OCI-LY7 (cell line): ENCODE data around the gene KMO. TPM values are rescaled to one million over a fixed set of nuclear protein-coding genes. Genes with fewer than 3 reads are reported as not detected.

Experiments used
- BruUV-seq: library from RNA; stranded (reverse); fragments of 400-500 nt; replicated peaks from 2 replicates; lab custom pipeline; 2021; lab: Mats Ljungman, UMichigan
- CTCF ChIA-PET: fragments of 300-600 bp; sonication (Branson Sonifier 250); formaldehyde crosslinking; loops from one replicate; lab custom pipeline; 2022; ENCODE audit warnings: antibody characterized with exemption; ENCODE audit not compliant: unreplicated experiment; lab: Charles Lee
- POLR2A ChIA-PET: fragments of 300-600 bp; sonication (Branson Sonifier 250); formaldehyde crosslinking; loops from one replicate; lab custom pipeline; 2022; ENCODE audit warnings: antibody characterized with exemption; lab: Charles Lee
- DNase-seq: peaks from one replicate; pipeline ENCODE4 v3.0.0-alpha.2; 2015; ENCODE audit warnings: low spot score
- H2AFZ ChIP-seq: fragments of 200-600 bp; sonication (generic), shearing (Covaris generic); 2 replicates; pipeline ENCODE4 v1.6.1; 2014; ENCODE audit warnings: mild to moderate bottlenecking, antibody characterized with exemption, low read length, moderate library complexity
- H3K27ac ChIP-seq: fragments of 200-600 bp; sonication (generic); 2 replicates; pipeline ENCODE4 v1.5.1; 2014; ENCODE audit warnings: mixed run types, low read depth, mild to moderate bottlenecking, moderate library complexity, low read length, inconsistent platforms; ENCODE audit not compliant: poor library complexity, severe bottlenecking
- H3K36me3 ChIP-seq: fragments of 200-600 bp; sonication (generic); 2 replicates; pipeline ENCODE4 v1.6.1; 2014; ENCODE audit warnings: mild to moderate bottlenecking, antibody characterized with exemption, low read length, moderate library complexity, mixed read lengths; ENCODE audit not compliant: insufficient read depth
- H3K4me1 ChIP-seq: fragments of 200-600 bp; sonication (generic); 2 replicates; pipeline ENCODE4 v1.5.1; 2014; ENCODE audit warnings: mild to moderate bottlenecking, low read length; ENCODE audit not compliant: insufficient read depth, poor library complexity, severe bottlenecking
- H3K4me2 ChIP-seq: fragments of 200-600 bp; sonication (generic); 2 replicates; pipeline ENCODE4 v1.6.1; 2014; ENCODE audit warnings: mild to moderate bottlenecking, low read length
- H3K4me3 ChIP-seq: fragments of 200-600 bp; sonication (generic); 2 replicates; pipeline ENCODE4 v1.5.1; 2014; ENCODE audit warnings: mild to moderate bottlenecking, low read depth, low read length; ENCODE audit not compliant: poor library complexity, severe bottlenecking
- H3K79me2 ChIP-seq: fragments of 200-600 bp; sonication (generic); 2 replicates; pipeline ENCODE4 v1.6.1; 2016; ENCODE audit warnings: low read depth, mild to moderate bottlenecking, low read length, moderate library complexity, mixed read lengths; ENCODE audit not compliant: insufficient read depth
- H3K9me2 ChIP-seq: fragments of 200-600 bp; sonication (generic); 2 replicates; pipeline ENCODE4 v1.6.1; 2016; ENCODE audit warnings: mild to moderate bottlenecking, low read length, mixed read lengths; ENCODE audit not compliant: insufficient read depth
- H3K9me3 ChIP-seq: fragments of 200-600 bp; sonication (generic); 2 replicates; pipeline ENCODE4 v1.6.1; 2014; ENCODE audit warnings: mild to moderate bottlenecking, mixed run types, low read length, mixed read lengths
- H4K20me1 ChIP-seq: fragments of 200-600 bp; sonication (generic); 2 replicates; pipeline ENCODE4 v1.6.1; 2014; ENCODE audit warnings: mild to moderate bottlenecking, antibody characterized with exemption, low read length, moderate library complexity, mixed read lengths; ENCODE audit not compliant: insufficient read depth
- EZH2phosphoT487 ChIP-seq: fragments of 200-600 bp; sonication (generic); IDR thresholded peaks from 2 replicates; pipeline ENCODE4 v1.6.1; 2018; ENCODE audit warnings: low read depth, borderline replicate concordance, mild to moderate bottlenecking, mixed run types, antibody characterized with exemption, low read length, moderate library complexity, mixed read lengths
- intact Hi-C: fragments of 100-400 bp; cut with micrococcal nuclease; formaldehyde crosslinking; loops from one replicate; pipeline ENCODE4 v1.10.0; 2022; ENCODE audit not compliant: unreplicated experiment
- total RNA-seq, 2 experiments: library from RNA; depleted of rRNA in 1 of 2; stranded (reverse); fragments of >200 nt in 1 of 2; shearing (Covaris generic) in 1 of 2; gene quantifications; 2 replicates each; pipeline ENCODE4 v1.2.3, GENCODE V29; 2014 to 2022
- TF ChIP-seq, protein P1 (sequence below): fragments of 200-600 bp; sonication (generic); conservative IDR thresholded peaks from 2 replicates; pipeline ENCODE4 v1.5.1; 2014; ENCODE audit warnings: mild to moderate bottlenecking, antibody characterized with exemption, low read length, moderate library complexity, mixed read lengths

The KMO gene
- total RNA-seq, 2 experiments from 2014 or later = 3.2 to 14.2 TPM

DNA sequence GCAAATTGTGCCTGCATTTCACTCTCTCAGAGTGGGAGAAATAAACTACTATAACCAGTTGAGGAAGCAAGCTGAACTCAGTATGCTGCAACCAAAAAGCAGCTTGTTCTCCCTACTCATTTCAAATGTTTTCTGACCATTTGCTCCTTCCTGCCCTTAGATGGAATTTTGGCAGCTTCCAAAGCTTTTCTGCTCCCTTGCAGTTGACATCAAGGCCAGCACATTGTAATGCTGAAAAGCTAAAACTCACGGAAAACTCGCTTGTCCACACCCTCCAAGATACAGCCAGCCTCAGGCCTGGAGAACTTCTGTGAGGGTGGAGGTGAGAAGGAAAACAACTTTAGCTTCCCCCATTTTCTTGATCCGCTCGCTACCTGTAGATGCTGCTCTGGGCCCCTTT lies 113.0 kb downstream of the KMO start:
- intact Hi-C loops = no loop called here
- H3K27ac ChIP-seq = no peak overlapping the region
- no peaks in the 10 kb centered on the region for H4K20me1 ChIP-seq
- no peaks in the 10 kb centered on the region for H3K9me2 ChIP-seq
- ChIA-PET CTCF (no interaction called here), POLR2A (interaction anchor here (0.9 to 1.5 kb wide), 2 partner anchors 9 to 55 kb away, joined by 3 to 4 read pairs; no protein-coding TSS in a partner anchor)
- no peaks in the 10 kb centered on the region for H3K79me2 ChIP-seq
- H3K9me3 ChIP-seq = no peaks in the 10 kb centered on the region
- H3K4me1 ChIP-seq = peaks cover 6% of the 10 kb centered on the region
- no peak overlapping the region for H3K4me3 ChIP-seq
- DNase-seq = no peak
- no peak overlapping the region for H3K4me2 ChIP-seq
- H2AFZ ChIP-seq = no peak overlapping the region
- no TSS peak for BruUV-seq
- TF ChIP-seq, protein P1, sequence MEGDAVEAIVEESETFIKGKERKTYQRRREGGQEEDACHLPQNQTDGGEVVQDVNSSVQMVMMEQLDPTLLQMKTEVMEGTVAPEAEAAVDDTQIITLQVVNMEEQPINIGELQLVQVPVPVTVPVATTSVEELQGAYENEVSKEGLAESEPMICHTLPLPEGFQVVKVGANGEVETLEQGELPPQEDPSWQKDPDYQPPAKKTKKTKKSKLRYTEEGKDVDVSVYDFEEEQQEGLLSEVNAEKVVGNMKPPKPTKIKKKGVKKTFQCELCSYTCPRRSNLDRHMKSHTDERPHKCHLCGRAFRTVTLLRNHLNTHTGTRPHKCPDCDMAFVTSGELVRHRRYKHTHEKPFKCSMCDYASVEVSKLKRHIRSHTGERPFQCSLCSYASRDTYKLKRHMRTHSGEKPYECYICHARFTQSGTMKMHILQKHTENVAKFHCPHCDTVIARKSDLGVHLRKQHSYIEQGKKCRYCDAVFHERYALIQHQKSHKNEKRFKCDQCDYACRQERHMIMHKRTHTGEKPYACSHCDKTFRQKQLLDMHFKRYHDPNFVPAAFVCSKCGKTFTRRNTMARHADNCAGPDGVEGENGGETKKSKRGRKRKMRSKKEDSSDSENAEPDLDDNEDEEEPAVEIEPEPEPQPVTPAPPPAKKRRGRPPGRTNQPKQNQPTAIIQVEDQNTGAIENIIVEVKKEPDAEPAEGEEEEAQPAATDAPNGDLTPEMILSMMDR = no peak
- TF ChIP-seq EZH2phosphoT487 = no peak
- H3K36me3 ChIP-seq = no peaks in the 10 kb centered on the region

Other genes starting within 250 kb of the KMO start
- not detected in 2 replicates for gene RGS7, start 175.2 kb upstream of the KMO start, total RNA-seq (2014; rRNA removed; shearing (Covaris generic))
- not detected in 2 replicates for gene RGS7, start 175.2 kb upstream of the KMO start, total RNA-seq (2022)
- gene FH, start 12.6 kb upstream of the KMO start, total RNA-seq (2014; rRNA removed; shearing (Covaris generic)) = 44.0 and 45.5 TPM in 2 replicates
- 72.1 and 74.6 TPM in 2 replicates for gene FH, start 12.6 kb upstream of the KMO start, total RNA-seq (2022)
- 19.2 and 22.6 TPM in 2 replicates for gene CHML, start 108.0 kb downstream of the KMO start, total RNA-seq (2014; rRNA removed; shearing (Covaris generic))
- gene CHML, start 108.0 kb downstream of the KMO start, total RNA-seq (2022) = 10.7 and 10.8 TPM in 2 replicates
- 18.9 and 19.8 TPM in 2 replicates for gene OPN3, start 108.0 kb downstream of the KMO start, total RNA-seq (2014; rRNA removed; shearing (Covaris generic))
- gene OPN3, start 108.0 kb downstream of the KMO start, total RNA-seq (2022) = 10.7 and 14.3 TPM in 2 replicates
- gene WDR64, start 119.9 kb downstream of the KMO start, total RNA-seq (2014; rRNA removed; shearing (Covaris generic)) = not detected in 2 replicates
- not detected in 2 replicates for gene WDR64, start 119.9 kb downstream of the KMO start, total RNA-seq (2022)